ENCODE data around the gene TNFAIP1. TPM values are rescaled to one million over a fixed set of nuclear protein-coding genes. Genes with fewer than 3 reads are reported as not detected.
"Not testable (repeated sequence)": the region's sequence is repeated elsewhere in the genome, so short reads cannot be mapped to it uniquely, and the experiment has no call there.

Gene TNFAIP1
- total RNA-seq (2014; rRNA removed; shearing (Covaris generic)), result 31.0 and 31.2 TPM in 2 replicates
- 23.0 and 33.3 TPM in 2 replicates for polyA plus RNA-seq (2014; cell fraction: nucleus; rRNA removed)

GRCh38 chr17:28335201-28335958 is at the start of gene TNFAIP1, which contains the start of gene IFT20:
Gene TNFAIP1 (plus strand): TSS chr17:28335761. CDS start chr17:28339522, 3,761 bp downstream.
Gene IFT20 (minus strand): TSS chr17:28335472. CDS start chr17:28331985, 3,487 bp downstream.
- peak; percentile 99 for DNase-seq (ENCODE audit: extremely low read depth, low read depth)

DNA sequence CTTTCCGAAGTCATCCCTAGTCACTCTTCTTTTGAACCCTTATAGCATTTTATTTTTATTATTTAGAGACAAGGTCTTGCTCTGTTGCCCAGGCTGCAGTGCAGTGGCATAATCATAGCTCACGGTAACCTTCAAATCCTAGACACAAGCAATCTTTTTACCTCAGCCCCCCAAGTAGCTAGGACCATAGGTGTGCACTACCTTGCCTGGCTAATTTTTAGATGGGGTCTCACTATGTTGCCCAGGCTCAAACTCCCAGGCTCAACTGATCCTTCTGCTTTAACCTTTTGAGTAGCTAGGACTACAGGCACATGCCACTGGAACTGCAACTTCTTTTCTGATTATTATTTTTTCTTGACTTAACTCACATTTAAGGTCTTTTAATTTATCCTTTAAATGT is 49.6 kb upstream of the TNFAIP1 start:
- DNase-seq (ENCODE audit: extremely low read depth, low read depth), result no peak

GRCh38 chr17:28290703-28291102 is 44.9 kb upstream of the TNFAIP1 start:
- no peak for DNase-seq (ENCODE audit: extremely low read depth, low read depth)

GRCh38 chr17:28291780-28292330 is 43.7 kb upstream of the TNFAIP1 start:
- DNase-seq (ENCODE audit: extremely low read depth, low read depth), result no peak

- DNase-seq (ENCODE audit: extremely low read depth, low read depth), result not testable (repeated sequence)
Observed at GRCh38 chr17:28292878-28293277, 42.7 kb upstream of the TNFAIP1 start.

- no peak for DNase-seq (ENCODE audit: extremely low read depth, low read depth)
Observed at GRCh38 chr17:28293994-28294393, 41.6 kb upstream of the TNFAIP1 start.

DNA sequence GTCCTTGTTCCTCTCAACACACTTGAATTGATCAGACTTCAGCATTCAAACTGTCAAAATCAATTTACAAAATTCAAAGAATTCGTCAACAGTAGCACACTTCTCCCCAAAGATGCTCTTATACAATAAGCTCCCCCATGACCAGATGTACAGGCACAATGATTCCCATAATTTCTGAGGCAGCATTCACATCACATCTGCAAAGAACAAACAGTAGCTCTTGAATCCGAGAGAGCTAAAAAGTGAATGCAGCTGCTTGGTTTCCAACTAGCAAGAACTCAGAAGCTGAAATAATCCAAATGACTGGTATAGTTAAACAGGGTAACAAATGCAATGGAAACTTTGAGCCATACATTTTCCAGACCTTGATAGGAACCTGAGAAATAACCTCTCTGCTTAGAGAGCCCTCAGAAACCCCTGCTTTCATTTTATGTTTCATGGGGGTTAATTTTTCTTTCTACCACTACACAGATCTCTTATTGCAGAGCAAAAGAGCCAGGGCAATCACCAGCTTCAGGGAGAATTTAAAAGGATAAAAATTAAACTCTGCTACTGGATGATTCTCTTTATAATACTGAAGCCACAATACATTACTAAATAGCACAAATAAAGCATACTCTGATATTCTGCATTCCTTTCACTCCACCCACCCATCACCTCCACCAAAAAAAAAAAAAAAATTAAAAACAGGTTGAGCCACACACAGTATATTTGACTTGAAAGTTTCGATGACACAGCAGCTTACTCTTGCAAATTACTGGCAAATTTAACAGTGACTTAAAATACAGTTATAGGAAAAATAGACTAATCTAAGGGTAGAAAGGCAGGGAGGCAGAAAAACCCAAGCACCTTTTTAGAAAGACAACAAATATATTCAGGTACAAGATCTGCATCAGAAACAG is 39.6 kb upstream of the TNFAIP1 start:
- DNase-seq (ENCODE audit: extremely low read depth, low read depth), result no peak

GRCh38 chr17:28298449-28298848 is 37.1 kb upstream of the TNFAIP1 start:
- no peak for DNase-seq (ENCODE audit: extremely low read depth, low read depth)

DNA sequence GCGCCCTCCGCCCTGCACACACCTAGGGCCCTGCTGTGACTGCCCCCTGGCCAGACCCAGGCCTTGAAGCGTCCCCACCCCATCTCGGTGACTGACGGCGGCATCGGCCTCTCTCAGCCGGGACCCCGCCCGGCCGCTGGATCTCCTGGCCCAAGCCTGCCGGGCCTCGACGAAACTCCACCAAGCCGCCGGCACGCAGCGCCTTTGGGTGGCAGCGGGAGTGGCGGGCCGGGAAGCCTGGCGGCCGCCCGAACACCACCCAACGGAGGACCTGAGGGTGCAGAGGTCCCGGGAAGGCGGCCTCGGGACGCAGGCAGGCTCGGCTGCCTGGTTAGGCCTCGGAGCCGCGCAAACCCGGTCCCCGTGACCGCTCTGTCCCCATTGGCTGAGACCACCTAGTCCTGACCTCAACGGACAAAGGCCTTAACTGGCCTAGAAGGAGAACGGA is 28.6 kb upstream of the TNFAIP1 start:
- no peak for DNase-seq (ENCODE audit: extremely low read depth, low read depth)

GRCh38 chr17:28313841-28314240 is 21.7 kb upstream of the TNFAIP1 start:
- no peak for DNase-seq (ENCODE audit: extremely low read depth, low read depth)

GRCh38 chr17:28315846-28316705 is 19.5 kb upstream of the TNFAIP1 start:
- no peak for DNase-seq (ENCODE audit: extremely low read depth, low read depth)

GRCh38 chr17:28317099-28317965 is 18.2 kb upstream of the TNFAIP1 start:
- no peak for DNase-seq (ENCODE audit: extremely low read depth, low read depth)

GRCh38 chr17:28317966-28318758 is 17.4 kb upstream of the TNFAIP1 start:
- no peak for DNase-seq (ENCODE audit: extremely low read depth, low read depth)

DNA sequence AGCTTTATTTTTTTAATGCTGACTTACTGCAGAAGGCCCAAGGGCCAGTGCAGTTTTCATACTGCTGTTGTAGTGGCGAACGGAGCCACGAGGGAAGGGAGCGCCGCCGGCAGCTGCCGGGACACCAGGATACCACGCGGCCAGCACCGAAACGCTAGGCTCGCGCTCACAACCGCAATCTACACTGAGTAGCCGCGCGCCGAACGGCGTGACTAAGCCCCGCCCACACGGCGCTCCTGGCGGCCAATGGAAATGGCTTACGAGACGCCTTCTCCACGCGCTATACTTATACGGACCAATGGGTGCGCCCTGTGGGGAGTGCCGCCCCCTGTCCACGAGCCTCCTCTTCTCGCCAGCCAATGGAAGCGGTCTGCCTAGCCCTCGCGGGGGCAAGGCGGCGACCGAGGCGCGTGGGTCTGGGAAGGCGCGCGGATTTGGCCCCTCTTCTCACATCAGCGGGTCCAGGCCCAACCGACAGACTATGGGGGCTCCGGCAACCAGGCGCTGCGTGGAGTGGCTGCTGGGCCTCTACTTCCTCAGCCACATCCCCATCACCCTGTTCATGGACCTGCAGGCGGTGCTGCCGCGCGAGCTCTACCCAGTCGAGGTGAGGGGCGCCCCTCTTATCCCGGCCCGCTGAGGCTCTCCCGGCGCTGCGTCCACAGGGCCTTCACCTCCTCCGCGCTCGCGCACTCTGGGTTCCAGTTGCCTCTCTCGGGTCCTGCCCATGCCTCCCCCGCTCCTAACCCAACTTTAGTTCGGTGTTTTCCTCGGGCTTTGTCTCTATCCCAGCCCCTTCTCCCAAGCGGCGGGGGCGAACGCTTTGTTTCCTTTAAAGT is 16.6 kb upstream of the TNFAIP1 start, which contains the start of gene TMEM97:
TSS of gene TMEM97 (plus strand) at position 442 of the 839 bp plus-strand sequence. CDS start at position 482, 40 bp downstream.
- peak; percentile 98 for DNase-seq (ENCODE audit: extremely low read depth, low read depth)

DNA sequence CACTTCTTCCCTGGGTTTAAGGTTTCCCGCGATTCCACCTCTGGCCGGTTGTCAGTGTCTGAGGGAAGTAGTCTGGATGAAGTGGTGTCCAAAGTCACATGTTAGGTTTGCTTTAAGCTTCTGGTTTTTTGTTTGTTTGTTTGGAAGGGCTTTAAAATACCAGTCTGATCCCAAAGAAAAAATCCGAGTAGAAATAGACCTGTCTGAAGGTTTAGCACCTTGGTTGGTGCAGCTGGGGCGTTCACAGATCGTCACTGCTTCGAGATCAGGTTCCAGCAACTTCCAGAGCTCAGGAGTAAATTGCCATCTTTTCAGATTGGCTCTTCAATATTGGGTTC is 16.0 kb upstream of the TNFAIP1 start:
- DNase-seq (ENCODE audit: extremely low read depth, low read depth), result no peak

- DNase-seq (ENCODE audit: extremely low read depth, low read depth), result no peak
Observed at GRCh38 chr17:28320215-28321061, 15.1 kb upstream of the TNFAIP1 start.
